K562 (cell line): ENCODE data around the gene FIBP. TPM values are rescaled to one million over a fixed set of nuclear protein-coding genes. Genes with fewer than 3 reads are reported as not detected.

Experiments
- GTF2E2 ChIP-seq: fragments of 200-800 bp; sonication (Bioruptor generic); IDR thresholded peaks from 2 replicates; pipeline ENCODE4 v1.6.1; 2016; ENCODE audit warnings: missing genetic modification characterization, missing compliant biosample characterization
- HLTF ChIP-seq: fragments of 450-650 bp; IDR thresholded peaks from 2 replicates; pipeline ENCODE4 v1.6.1; 2016
- PHB2 ChIP-seq: fragments of 450-650 bp; IDR thresholded peaks from 2 replicates; pipeline ENCODE4 v1.6.1; 2017; ENCODE audit warnings: low read depth
- SIX5 ChIP-seq, 2 experiments: IDR thresholded peaks; 2 replicates each; pipeline ENCODE4 v1.6.1; 2011; ENCODE audit warnings: low read length in 2 of 2, borderline replicate concordance in 1 of 2, low read depth in 1 of 2, mild to moderate bottlenecking in 1 of 2, moderate library complexity in 1 of 2; ENCODE audit not compliant: insufficient read depth in 1 of 2
- SP2 ChIP-seq: IDR thresholded peaks from 2 replicates; pipeline ENCODE4 v1.6.1; 2011; ENCODE audit warnings: mild to moderate bottlenecking, low read depth, low read length, moderate library complexity; ENCODE audit not compliant: poor library complexity, severe bottlenecking; ENCODE audit errors: extremely low read depth
- ZKSCAN3 ChIP-seq: fragments of 250-450 bp; sonication (Bioruptor Pico); IDR thresholded peaks from 2 replicates; pipeline ENCODE4 v1.4.0; 2020
- ZNF41 ChIP-seq: fragments of 250-450 bp; sonication (Bioruptor Pico); conservative IDR thresholded peaks from 2 replicates; pipeline ENCODE4 v1.4.0; 2020; ENCODE audit warnings: mild to moderate bottlenecking
- ZNF586 ChIP-seq: fragments of 450-650 bp; formaldehyde crosslinking; conservative IDR thresholded peaks from 2 replicates; pipeline ENCODE4 v1.4.0; 2020; ENCODE audit warnings: mild to moderate bottlenecking, moderate library complexity
- polyA plus RNA-seq, 8 experiments: library from polyadenylated mRNA; depleted of rRNA in 4 of 8; stranded (reverse) in 5 of 8; unstranded in 3 of 8; fragments of >200 nt; fragmentation: Nextera tagmentation in 2 of 8; fragmentation: Illumina TruSeq in 1 of 8; extraction: Ambion mirVana in 2 of 8; extraction: Trizol in 1 of 8; gene quantifications; 2 replicates each; pipeline versions ENCODE4 v1.2.1 to v1.2.3, GENCODE V29; 2011 to 2014; ENCODE audit warnings: inconsistent platforms in 1 of 8, missing spikeins in 1 of 8
- total RNA-seq, 7 experiments: library from RNA; depleted of rRNA in 6 of 7; stranded (reverse); fragments of >200 nt in 6 of 7; fragmentation: Illumina TruSeq in 2 of 7; extraction: Trizol in 2 of 7; gene quantifications; 2 replicates each; pipeline versions ENCODE4 v1.2.1 to v1.2.3, GENCODE V29; 2011 to 2021; ENCODE audit warnings: low replicate concordance in 1 of 7
- TF ChIP-seq, protein P1 (sequence below): fragments of 450-650 bp; formaldehyde crosslinking; IDR thresholded peaks from 2 replicates; pipeline ENCODE4 v1.4.0; 2022; ENCODE audit warnings: missing genetic modification characterization
- TF ChIP-seq, protein P2 (sequence below): fragments of 450-650 bp; IDR thresholded peaks from 2 replicates; pipeline ENCODE4 v1.6.1; 2016; ENCODE audit warnings: mild to moderate bottlenecking
- TF ChIP-seq, protein P3 (sequence below), 3 experiments: fragments of 200-800 bp in 1 of 3; sonication (Bioruptor generic) in 1 of 3; sonication (generic) in 1 of 3; formaldehyde crosslinking in 1 of 3; IDR thresholded peaks; 2 replicates each; pipeline versions ENCODE4 v1.6.1 to v1.8.0; 2016 to 2022; ENCODE audit warnings: mild to moderate bottlenecking in 2 of 3, missing compliant biosample characterization in 2 of 3, missing genetic modification characterization in 2 of 3, missing genetic modification reagents in 1 of 3
- TF ChIP-seq, protein P4 (sequence below): fragments of 250-450 bp; sonication (Bioruptor Pico); IDR thresholded peaks from 2 replicates; pipeline ENCODE4 v1.4.0; 2020
- TF ChIP-seq, protein P5 (sequence below): fragments of 450-650 bp; formaldehyde crosslinking; IDR thresholded peaks from 2 replicates; pipeline ENCODE4 v1.4.0; 2020; ENCODE audit warnings: mild to moderate bottlenecking, moderate library complexity

Gene FIBP
- total and polyA plus RNA-seq, 9 of the 15 experiments (the other 6 are each of a cell fraction or from before 2014, with no cell fraction given): 41.2 to 79.2 (median 48.6) TPM

DNA sequence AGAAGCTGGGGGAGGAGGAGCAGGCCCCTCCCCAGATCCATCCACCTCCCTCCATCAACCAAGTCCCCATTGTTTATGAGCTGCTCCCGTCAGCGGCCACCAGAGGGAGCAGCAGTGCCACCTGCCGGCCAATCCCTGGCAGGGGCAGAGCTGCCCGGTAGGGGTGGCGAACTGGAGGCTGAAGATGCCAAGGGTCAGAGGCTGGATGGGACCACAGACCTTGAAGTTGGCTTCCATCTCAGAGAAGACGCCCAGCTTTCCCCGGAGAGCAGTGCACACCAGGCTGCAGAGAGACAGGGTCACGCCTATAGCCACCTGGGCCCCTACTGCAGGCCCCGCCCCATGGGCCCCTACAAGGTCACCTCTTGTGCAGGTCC lies 3.6 kb downstream of the FIBP start (continued):
- TF ChIP-seq, protein P1, sequence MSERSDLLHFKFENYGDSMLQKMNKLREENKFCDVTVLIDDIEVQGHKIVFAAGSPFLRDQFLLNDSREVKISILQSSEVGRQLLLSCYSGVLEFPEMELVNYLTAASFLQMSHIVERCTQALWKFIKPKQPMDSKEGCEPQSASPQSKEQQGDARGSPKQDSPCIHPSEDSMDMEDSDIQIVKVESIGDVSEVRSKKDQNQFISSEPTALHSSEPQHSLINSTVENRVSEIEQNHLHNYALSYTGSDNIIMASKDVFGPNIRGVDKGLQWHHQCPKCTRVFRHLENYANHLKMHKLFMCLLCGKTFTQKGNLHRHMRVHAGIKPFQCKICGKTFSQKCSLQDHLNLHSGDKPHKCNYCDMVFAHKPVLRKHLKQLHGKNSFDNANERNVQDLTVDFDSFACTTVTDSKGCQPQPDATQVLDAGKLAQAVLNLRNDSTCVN (CRISPR knock-in tag): no peak
- TF ChIP-seq ZNF586 (CRISPR knock-in tag): no peak
- no peak for TF ChIP-seq SP2
- no peak for TF ChIP-seq SIX5 (IDR thresholded peaks at IDR 0.05; ENCODE audit: borderline replicate concordance in 1 of 2, insufficient read depth in 1 of 2, low read depth in 1 of 2, low read length in 2 of 2)
- TF ChIP-seq, protein P2, sequence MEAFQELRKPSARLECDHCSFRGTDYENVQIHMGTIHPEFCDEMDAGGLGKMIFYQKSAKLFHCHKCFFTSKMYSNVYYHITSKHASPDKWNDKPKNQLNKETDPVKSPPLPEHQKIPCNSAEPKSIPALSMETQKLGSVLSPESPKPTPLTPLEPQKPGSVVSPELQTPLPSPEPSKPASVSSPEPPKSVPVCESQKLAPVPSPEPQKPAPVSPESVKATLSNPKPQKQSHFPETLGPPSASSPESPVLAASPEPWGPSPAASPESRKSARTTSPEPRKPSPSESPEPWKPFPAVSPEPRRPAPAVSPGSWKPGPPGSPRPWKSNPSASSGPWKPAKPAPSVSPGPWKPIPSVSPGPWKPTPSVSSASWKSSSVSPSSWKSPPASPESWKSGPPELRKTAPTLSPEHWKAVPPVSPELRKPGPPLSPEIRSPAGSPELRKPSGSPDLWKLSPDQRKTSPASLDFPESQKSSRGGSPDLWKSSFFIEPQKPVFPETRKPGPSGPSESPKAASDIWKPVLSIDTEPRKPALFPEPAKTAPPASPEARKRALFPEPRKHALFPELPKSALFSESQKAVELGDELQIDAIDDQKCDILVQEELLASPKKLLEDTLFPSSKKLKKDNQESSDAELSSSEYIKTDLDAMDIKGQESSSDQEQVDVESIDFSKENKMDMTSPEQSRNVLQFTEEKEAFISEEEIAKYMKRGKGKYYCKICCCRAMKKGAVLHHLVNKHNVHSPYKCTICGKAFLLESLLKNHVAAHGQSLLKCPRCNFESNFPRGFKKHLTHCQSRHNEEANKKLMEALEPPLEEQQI: no peak
- TF ChIP-seq, protein P3, sequence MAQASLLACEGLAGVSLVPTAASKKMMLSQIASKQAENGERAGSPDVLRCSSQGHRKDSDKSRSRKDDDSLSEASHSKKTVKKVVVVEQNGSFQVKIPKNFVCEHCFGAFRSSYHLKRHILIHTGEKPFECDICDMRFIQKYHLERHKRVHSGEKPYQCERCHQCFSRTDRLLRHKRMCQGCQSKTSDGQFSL (CRISPR knock-in tag; IDR thresholded peaks at IDR 0.05): 0 out of 2 replicates have a peak, but pooled peaks have one; percentile 38
- TF ChIP-seq, protein P3 (tag; IDR thresholded peaks at IDR 0.05): no peak
- TF ChIP-seq, protein P4, sequence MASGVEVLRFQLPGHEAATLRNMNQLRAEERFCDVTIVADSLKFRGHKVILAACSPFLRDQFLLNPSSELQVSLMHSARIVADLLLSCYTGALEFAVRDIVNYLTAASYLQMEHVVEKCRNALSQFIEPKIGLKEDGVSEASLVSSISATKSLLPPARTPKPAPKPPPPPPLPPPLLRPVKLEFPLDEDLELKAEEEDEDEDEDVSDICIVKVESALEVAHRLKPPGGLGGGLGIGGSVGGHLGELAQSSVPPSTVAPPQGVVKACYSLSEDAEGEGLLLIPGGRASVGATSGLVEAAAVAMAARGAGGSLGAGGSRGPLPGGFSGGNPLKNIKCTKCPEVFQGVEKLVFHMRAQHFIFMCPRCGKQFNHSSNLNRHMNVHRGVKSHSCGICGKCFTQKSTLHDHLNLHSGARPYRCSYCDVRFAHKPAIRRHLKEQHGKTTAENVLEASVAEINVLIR (CRISPR knock-in tag): no peak
- TF ChIP-seq PHB2: no peak
- TF ChIP-seq ZNF41: no peak
- TF ChIP-seq ZKSCAN3 (CRISPR knock-in tag): no peak
- no peak for TF ChIP-seq HLTF
- no peak for TF ChIP-seq GTF2E2 (tag)
- TF ChIP-seq, protein P5, sequence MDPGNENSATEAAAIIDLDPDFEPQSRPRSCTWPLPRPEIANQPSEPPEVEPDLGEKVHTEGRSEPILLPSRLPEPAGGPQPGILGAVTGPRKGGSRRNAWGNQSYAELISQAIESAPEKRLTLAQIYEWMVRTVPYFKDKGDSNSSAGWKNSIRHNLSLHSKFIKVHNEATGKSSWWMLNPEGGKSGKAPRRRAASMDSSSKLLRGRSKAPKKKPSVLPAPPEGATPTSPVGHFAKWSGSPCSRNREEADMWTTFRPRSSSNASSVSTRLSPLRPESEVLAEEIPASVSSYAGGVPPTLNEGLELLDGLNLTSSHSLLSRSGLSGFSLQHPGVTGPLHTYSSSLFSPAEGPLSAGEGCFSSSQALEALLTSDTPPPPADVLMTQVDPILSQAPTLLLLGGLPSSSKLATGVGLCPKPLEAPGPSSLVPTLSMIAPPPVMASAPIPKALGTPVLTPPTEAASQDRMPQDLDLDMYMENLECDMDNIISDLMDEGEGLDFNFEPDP (CRISPR knock-in tag): no peak
